Parathyroid adenoma (tissue), 2 donors: ENCODE data around the gene TSHZ2.

ENCODE experiments used
- H2AFZ ChIP-seq: fragments of 300-600 bp; sonication (generic); one replicate; pipeline ENCODE4 v1.7.0; 2017; ENCODE audit warnings: antibody characterized with exemption, mild to moderate bottlenecking
- H3K27ac ChIP-seq: fragments of 300-600 bp; sonication (generic); one replicate; pipeline ENCODE4 v1.7.0; 2017
- H3K27me3 ChIP-seq: fragments of 300-600 bp; sonication (generic); one replicate; pipeline ENCODE4 v1.7.0; 2017; ENCODE audit warnings: low read length; ENCODE audit not compliant: control insufficient read depth, insufficient read depth
- H3K36me3 ChIP-seq: fragments of 300-600 bp; sonication (generic); one replicate; pipeline ENCODE4 v1.7.0; 2017; ENCODE audit warnings: low read length; ENCODE audit not compliant: control insufficient read depth, insufficient read depth
- H3K4me1 ChIP-seq: fragments of 300-600 bp; sonication (generic); one replicate; pipeline ENCODE4 v1.7.0; 2017; ENCODE audit warnings: control low read depth
- H3K4me2 ChIP-seq: fragments of 300-600 bp; sonication (generic); one replicate; pipeline ENCODE4 v1.7.0; 2017; ENCODE audit warnings: low read length
- H3K4me3 ChIP-seq: fragments of 300-600 bp; sonication (generic); one replicate; pipeline ENCODE4 v1.7.0; 2017; ENCODE audit warnings: low read depth, low read length
- H3K79me2 ChIP-seq: fragments of 300-600 bp; sonication (generic); one replicate; pipeline ENCODE4 v1.7.0; 2017; ENCODE audit warnings: control low read depth
- H3K9ac ChIP-seq: fragments of 300-600 bp; sonication (generic); one replicate; pipeline ENCODE4 v1.7.0; 2017; ENCODE audit warnings: mild to moderate bottlenecking
- H3K9me3 ChIP-seq: fragments of 300-600 bp; sonication (generic); one replicate; pipeline ENCODE4 v1.7.0; 2017; ENCODE audit warnings: low read length; ENCODE audit not compliant: control insufficient read depth
- CTCF ChIP-seq: fragments of 300-600 bp; sonication (generic); IDR thresholded peaks from one replicate; pipeline ENCODE4 v1.7.0; 2017; ENCODE audit warnings: antibody characterized with exemption, mild to moderate bottlenecking
- donor health status: primary hyperparathyroidism.

TSHZ2 gene

GRCh38 chr20:53231061-53231460 is 258.9 kb downstream of the TSHZ2 start:
- Histone ChIP-seq H3K9me3 (no peaks in the 10 kb centered on the region), H3K27me3 (no peaks in the 10 kb centered on the region)

GRCh38 chr20:53237461-53237860 is 265.3 kb downstream of the TSHZ2 start:
- H3K4me1 ChIP-seq, result no peaks in the 10 kb centered on the region
- no peaks in the 10 kb centered on the region for H3K27me3 ChIP-seq
- H2AFZ ChIP-seq, result no peak overlapping the region
- no peak for TF ChIP-seq CTCF
- no peaks in the 10 kb centered on the region for H3K79me2 ChIP-seq
- no peaks in the 10 kb centered on the region for H3K36me3 ChIP-seq
- no peak overlapping the region for H3K27ac ChIP-seq
- no peak overlapping the region for H3K9ac ChIP-seq
- no peak overlapping the region for H3K4me3 ChIP-seq
- no peak overlapping the region for H3K4me2 ChIP-seq
- no peaks in the 10 kb centered on the region for H3K9me3 ChIP-seq

More at GRCh38 chr20:53231061-53231460, 258.9 kb downstream of the TSHZ2 start:
- no peak overlapping the region for H3K4me2 ChIP-seq
- H3K79me2 ChIP-seq, result no peaks in the 10 kb centered on the region
- no peaks in the 10 kb centered on the region for H3K36me3 ChIP-seq
- TF ChIP-seq CTCF, result no peak
- no peak overlapping the region for H3K9ac ChIP-seq
- H3K27ac ChIP-seq, result no peak overlapping the region
- no peak overlapping the region for H3K4me3 ChIP-seq
- no peaks in the 10 kb centered on the region for H3K4me1 ChIP-seq
- no peak overlapping the region for H2AFZ ChIP-seq

- Histone ChIP-seq H3K4me3 (no peak overlapping the region), H3K9me3 (no peaks in the 10 kb centered on the region), H3K79me2 (no peaks in the 10 kb centered on the region), H3K36me3 (no peaks in the 10 kb centered on the region), H3K4me2 (no peak overlapping the region), H3K9ac (no peak overlapping the region), H3K27ac (no peak overlapping the region), H3K27me3 (no peaks in the 10 kb centered on the region), H2AFZ (no peak overlapping the region), H3K4me1 (no peaks in the 10 kb centered on the region)
- TF ChIP-seq CTCF, result no peak
These were observed 266.0 kb downstream of the TSHZ2 start for GRCh38 chr20:53238121-53238660.

- Histone ChIP-seq H2AFZ (no peak overlapping the region), H3K4me1 (no peaks in the 10 kb centered on the region), H3K79me2 (no peaks in the 10 kb centered on the region), H3K4me3 (no peak overlapping the region), H3K4me2 (no peak overlapping the region), H3K9me3 (no peaks in the 10 kb centered on the region), H3K27ac (no peak overlapping the region), H3K9ac (no peak overlapping the region), H3K36me3 (no peaks in the 10 kb centered on the region), H3K27me3 (no peaks in the 10 kb centered on the region)
- no peak for TF ChIP-seq CTCF
These were observed 271.0 kb downstream of the TSHZ2 start for GRCh38 chr20:53243152-53243551.

GRCh38 chr20:53244711-53245110 is 272.6 kb downstream of the TSHZ2 start:
- H2AFZ ChIP-seq, result no peak overlapping the region
- H3K27ac ChIP-seq, result no peak overlapping the region
- no peak overlapping the region for H3K4me2 ChIP-seq
- no peaks in the 10 kb centered on the region for H3K4me1 ChIP-seq
- no peak for TF ChIP-seq CTCF
- no peaks in the 10 kb centered on the region for H3K79me2 ChIP-seq
- H3K4me3 ChIP-seq, result no peak overlapping the region
- H3K9ac ChIP-seq, result no peak overlapping the region
- no peaks in the 10 kb centered on the region for H3K36me3 ChIP-seq
- no peaks in the 10 kb centered on the region for H3K9me3 ChIP-seq
- H3K27me3 ChIP-seq, result no peaks in the 10 kb centered on the region
